ENCODE data around the gene SLC8A1. TPM values are rescaled to one million over a fixed set of nuclear protein-coding genes. Genes with fewer than 3 reads are reported as not detected.

The SLC8A1 gene
- total RNA-seq, 1 donor, result 82.9 TPM

- Histone ChIP-seq H3K79me2 (ENCODE audit: insufficient read depth, low read length) (peaks cover 5% of the 10 kb centered on the region), H3K36me3 (ENCODE audit: insufficient read depth, low read length) (no peaks in the 10 kb centered on the region), H3K9me3 (ENCODE audit: low read depth, low read length) (no peaks in the 10 kb centered on the region), H3K4me2 (ENCODE audit: insufficient read depth, low read length) (no peak overlapping the region), H3K27me3 (ENCODE audit: insufficient read depth, low read length) (no peaks in the 10 kb centered on the region), H3K4me1 (ENCODE audit: insufficient read depth, low read length) (peaks cover 11% of the 10 kb centered on the region), H4K20me1 (ENCODE audit: insufficient read depth, low read length) (no peaks in the 10 kb centered on the region), H3K4me3 (ENCODE audit: insufficient read depth, low read length) (no peak overlapping the region), H2AFZ (ENCODE audit: low read length) (no peak overlapping the region), H3K27ac (ENCODE audit: low read depth, low read length) (no peak overlapping the region)
- TF ChIP-seq CTCF (IDR thresholded peaks at IDR 0.05; ENCODE audit: extremely low read depth, low read depth, low read length), result no peak
- no peak for DNase-seq (ENCODE audit: insufficient read length, low spot score, missing footprints)
Observed at GRCh38 chr2:40324656-40325055, 127.2 kb downstream of the SLC8A1 start.

GRCh38 chr2:40321822-40322221 is 130.1 kb downstream of the SLC8A1 start:
- no peak for TF ChIP-seq CTCF (IDR thresholded peaks at IDR 0.05; ENCODE audit: extremely low read depth, low read depth, low read length)
- H3K4me3 ChIP-seq (ENCODE audit: insufficient read depth, low read length), result no peak overlapping the region
- H4K20me1 ChIP-seq (ENCODE audit: insufficient read depth, low read length), result no peaks in the 10 kb centered on the region
- peak overlapping the region; percentile 26 for H3K27ac ChIP-seq (ENCODE audit: low read depth, low read length)
- H3K4me1 ChIP-seq (ENCODE audit: insufficient read depth, low read length), result peaks cover 28% of the 10 kb centered on the region
- no peaks in the 10 kb centered on the region for H3K27me3 ChIP-seq (ENCODE audit: insufficient read depth, low read length)
- DNase-seq (ENCODE audit: insufficient read length, low spot score, missing footprints), result peak; percentile 44
- H3K4me2 ChIP-seq (ENCODE audit: insufficient read depth, low read length), result no peak overlapping the region
- no peaks in the 10 kb centered on the region for H3K9me3 ChIP-seq (ENCODE audit: low read depth, low read length)
- H2AFZ ChIP-seq (ENCODE audit: low read length), result no peak overlapping the region
- no peaks in the 10 kb centered on the region for H3K36me3 ChIP-seq (ENCODE audit: insufficient read depth, low read length)
- H3K79me2 ChIP-seq (ENCODE audit: insufficient read depth, low read length), result no peaks in the 10 kb centered on the region

- Histone ChIP-seq H3K27ac (ENCODE audit: low read depth, low read length) (no peak overlapping the region), H3K4me2 (ENCODE audit: insufficient read depth, low read length) (no peak overlapping the region), H3K4me1 (ENCODE audit: insufficient read depth, low read length) (peaks cover 34% of the 10 kb centered on the region), H3K36me3 (ENCODE audit: insufficient read depth, low read length) (no peaks in the 10 kb centered on the region), H2AFZ (ENCODE audit: low read length) (no peak overlapping the region), H4K20me1 (ENCODE audit: insufficient read depth, low read length) (no peaks in the 10 kb centered on the region), H3K27me3 (ENCODE audit: insufficient read depth, low read length) (no peaks in the 10 kb centered on the region), H3K4me3 (ENCODE audit: insufficient read depth, low read length) (no peak overlapping the region), H3K79me2 (ENCODE audit: insufficient read depth, low read length) (no peaks in the 10 kb centered on the region), H3K9me3 (ENCODE audit: low read depth, low read length) (no peaks in the 10 kb centered on the region)
- no peak for DNase-seq (ENCODE audit: insufficient read length, low spot score, missing footprints)
- no peak for TF ChIP-seq CTCF (IDR thresholded peaks at IDR 0.05; ENCODE audit: extremely low read depth, low read depth, low read length)
Observed at GRCh38 chr2:40321016-40321623, 130.8 kb downstream of the SLC8A1 start.

- no peak for TF ChIP-seq CTCF (IDR thresholded peaks at IDR 0.05; ENCODE audit: extremely low read depth, low read depth, low read length)
Observed at GRCh38 chr2:40318921-40319320, 133.0 kb downstream of the SLC8A1 start.

More at GRCh38 chr2:40318921-40319320, 133.0 kb downstream of the SLC8A1 start:
- no peak overlapping the region for H3K4me2 ChIP-seq (ENCODE audit: insufficient read depth, low read length)
- H2AFZ ChIP-seq (ENCODE audit: low read length), result no peak overlapping the region
- no peaks in the 10 kb centered on the region for H3K79me2 ChIP-seq (ENCODE audit: insufficient read depth, low read length)
- no peak overlapping the region for H3K27ac ChIP-seq (ENCODE audit: low read depth, low read length)
- H4K20me1 ChIP-seq (ENCODE audit: insufficient read depth, low read length), result no peaks in the 10 kb centered on the region
- no peaks in the 10 kb centered on the region for H3K27me3 ChIP-seq (ENCODE audit: insufficient read depth, low read length)
- H3K4me3 ChIP-seq (ENCODE audit: insufficient read depth, low read length), result no peak overlapping the region
- H3K4me1 ChIP-seq (ENCODE audit: insufficient read depth, low read length), result peaks cover 42% of the 10 kb centered on the region
- H3K36me3 ChIP-seq (ENCODE audit: insufficient read depth, low read length), result no peaks in the 10 kb centered on the region
- DNase-seq (ENCODE audit: insufficient read length, low spot score, missing footprints), result no peak
- H3K9me3 ChIP-seq (ENCODE audit: low read depth, low read length), result no peaks in the 10 kb centered on the region

Measured in osteoblast (primary cell).